ENCODE measurements around the gene EPC1. TPM values are rescaled to one million over a fixed set of nuclear protein-coding genes. Genes with fewer than 3 reads are reported as not detected.

The EPC1 gene
- total and polyA plus RNA-seq, 9 of the 15 experiments (the other 6 are each of a cell fraction or from before 2014, with no cell fraction given) = 7.0 to 43.6 (median 16.1) TPM

DNA sequence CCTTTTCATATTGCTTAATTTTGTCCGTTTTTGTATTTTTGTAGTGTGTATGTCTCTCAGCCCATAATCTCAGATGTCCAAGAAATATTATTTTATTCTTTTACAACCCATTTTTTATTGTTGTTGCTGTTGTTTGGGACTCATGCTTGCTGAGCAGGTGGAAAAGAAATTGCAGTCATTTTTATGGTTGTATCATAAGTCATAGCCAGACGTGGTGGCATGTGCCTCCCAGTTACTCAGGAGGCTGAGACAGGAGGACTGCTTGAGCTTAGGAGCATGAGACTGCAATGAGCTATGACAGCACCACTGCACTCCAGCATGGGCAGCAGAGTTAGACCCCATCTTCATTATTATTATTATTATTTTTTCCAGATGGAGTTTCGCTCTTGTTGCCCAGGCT, 117.8 kb downstream of the EPC1 start (continued):
- TF ChIP-seq CLOCK (CRISPR knock-in tag; IDR thresholded peaks at IDR 0.05; ENCODE audit: borderline replicate concordance) = no peak
- TF ChIP-seq RBM22 (IDR thresholded peaks at IDR 0.05; ENCODE audit: low read depth, low read length, poor library complexity, severe bottlenecking) = no peak

DNA sequence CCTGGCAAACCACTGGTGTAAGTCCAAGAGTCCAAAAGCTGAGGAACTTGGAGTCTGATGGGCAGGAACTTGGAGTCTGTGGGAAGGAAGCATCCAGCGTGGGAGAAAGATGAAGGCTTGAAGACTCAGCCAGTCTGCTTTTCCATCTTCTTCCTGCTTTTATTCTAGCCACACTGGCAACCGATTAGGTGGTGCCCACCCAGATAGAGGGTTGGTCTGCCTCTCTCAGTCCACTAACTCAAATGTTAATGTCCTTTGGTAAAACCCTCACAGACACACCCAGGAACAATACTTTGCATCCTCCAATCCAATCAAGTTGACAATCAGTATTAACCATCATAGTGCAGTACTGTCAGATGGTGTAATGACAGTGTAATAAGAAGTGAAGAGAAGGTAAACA, 119.2 kb downstream of the EPC1 start:
- in situ Hi-C loops (cut with MboI) = no loop called here
- H3K79me2 ChIP-seq (ENCODE audit: control insufficient read depth, insufficient read depth, low read length) = no peaks in the 10 kb centered on the region
- FAIRE-seq (no peak), DNase-seq (ENCODE audit: extremely low read depth in 1 of 4, low spot score in 3 of 4) (no peak), ATAC-seq (no peak)
- no peaks in the 10 kb centered on the region for H3K9me1 ChIP-seq (ENCODE audit: control insufficient read depth, insufficient read depth, low read length)
- no peak overlapping the region for H3K9ac ChIP-seq (ENCODE audit: insufficient read depth in 1 of 2, low read depth in 2 of 2, low read length in 2 of 2)
- H3K9me3 ChIP-seq (replicated peaks; ENCODE audit: control insufficient read depth, insufficient read depth, low read depth, low read length) = no peaks in the 10 kb centered on the region
- H3K4me1 ChIP-seq (replicated peaks in 1 of 2; ENCODE audit: control insufficient read depth in 2 of 2, insufficient read depth in 2 of 2, low read length in 2 of 2) = no peaks in the 10 kb centered on the region
- ChIA-PET POLR2A (interaction anchor here (1.0 kb wide), 1 partner anchor 105 kb away, joined by 3 read pairs; no protein-coding TSS in a partner anchor), CTCF (ENCODE audit: low intra/inter-chr PET ratio) (no interaction called here)
- H3K36me3 ChIP-seq (ENCODE audit: control insufficient read depth, insufficient read depth, low read length) = no peaks in the 10 kb centered on the region
- H3K4me3 ChIP-seq = no peak overlapping the region
- intact Hi-C loops (cut with micrococcal nuclease) = no loop called here
- H3K27ac ChIP-seq (ENCODE audit: extremely low read depth, low read depth, low read length) = no peak overlapping the region
- WGBS (ENCODE audit: insufficient coverage, low coverage, missing lambda C conversion rate) = 0% methylated on average over 2 of the region's 2 CpGs
- H4K20me1 ChIP-seq (replicated peaks; ENCODE audit: control insufficient read depth, insufficient read depth, low read length) = no peaks in the 10 kb centered on the region
- no peak for TF ChIP-seq MTA2 (IDR thresholded peaks at IDR 0.05; ENCODE audit: low read depth)
- peak; percentile 95 for TF ChIP-seq ZNF134 (CRISPR knock-in tag; conservative IDR thresholded peaks at IDR 0.05)
- peaks cover 0 to 4% of the 10 kb centered on the region in 2 experiments; a peak in 1 of 5 replicates for H3K27me3 ChIP-seq (ENCODE audit: control insufficient read depth in 2 of 2, insufficient read depth in 2 of 2, low read length in 2 of 2)
- no TSS peak for BruUV-seq (replicated peaks)
- H3K4me2 ChIP-seq (ENCODE audit: insufficient read depth, low read length) = no peak overlapping the region
- H2AFZ ChIP-seq (ENCODE audit: low read depth, low read length) = no peak overlapping the region

Data from K562 (cell line).